Hematopoietic multipotent progenitor cell treated with erythropoietin and hydrocortisone succinate and interleukin-3 and kit ligand, for 15 days (in vitro differentiated cells): Measurements from ENCODE around the gene CACNA2D1.

ENCODE experiments used
- DNase-seq: peaks from one replicate; pipeline ENCODE4 v3.0.0-alpha.2; 2015; ENCODE audit warnings: low spot score

CACNA2D1 gene

DNA sequence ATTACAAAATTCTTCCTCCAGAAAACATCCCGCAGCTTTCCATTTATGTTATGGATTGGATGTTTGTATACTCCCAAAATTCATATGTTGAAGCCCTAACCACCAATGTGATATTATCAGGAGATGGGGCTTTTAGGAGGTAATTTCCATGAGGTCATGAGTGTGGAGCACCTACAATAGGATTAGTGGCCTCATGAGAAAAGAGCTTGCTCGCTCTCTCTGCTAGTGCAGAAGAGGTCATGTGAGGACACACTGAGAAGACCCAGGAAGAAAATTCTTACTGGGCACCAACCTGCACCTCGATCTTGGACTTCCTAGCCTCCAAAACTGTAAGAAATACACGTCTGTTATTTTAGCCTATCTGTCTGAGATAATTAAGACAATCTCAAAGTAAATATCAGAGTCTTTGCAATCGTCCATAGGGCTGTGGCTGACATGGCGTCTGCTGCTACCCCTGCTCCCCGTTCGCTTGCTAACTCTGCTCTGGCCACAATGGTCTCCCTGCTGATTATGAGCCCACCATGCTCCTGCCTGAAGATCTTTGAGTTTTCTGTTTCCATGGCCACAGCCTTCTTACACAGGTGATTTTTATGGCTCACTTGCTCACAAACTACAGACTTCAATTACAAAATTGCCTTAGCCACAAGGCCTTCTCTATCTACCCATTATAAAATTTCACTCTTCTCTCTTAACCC is 333.3 kb downstream of the CACNA2D1 start:
- DNase-seq = no peak

DNA sequence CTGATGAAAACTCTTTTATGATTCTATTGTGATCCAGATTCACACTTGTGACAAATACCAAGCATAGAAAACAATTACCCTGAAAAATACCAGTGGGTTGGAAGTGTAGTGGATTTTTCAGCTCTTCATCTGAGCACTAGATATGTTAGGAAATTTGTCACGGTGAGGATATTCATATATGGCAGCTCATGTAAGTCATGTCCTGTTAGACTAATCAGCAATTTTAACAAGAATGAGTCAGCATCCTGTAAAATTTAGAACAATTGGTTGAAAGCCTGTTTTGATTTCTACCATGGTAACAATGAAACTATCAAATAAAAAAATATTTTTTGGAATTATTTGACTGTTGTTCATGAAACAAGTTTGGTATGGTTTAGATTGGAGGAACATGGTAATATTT is 334.3 kb downstream of the CACNA2D1 start:
- no peak for DNase-seq

- DNase-seq = no peak
Measured at GRCh38 chr7:82106201-82106600, 337.4 kb downstream of the CACNA2D1 start.

DNA sequence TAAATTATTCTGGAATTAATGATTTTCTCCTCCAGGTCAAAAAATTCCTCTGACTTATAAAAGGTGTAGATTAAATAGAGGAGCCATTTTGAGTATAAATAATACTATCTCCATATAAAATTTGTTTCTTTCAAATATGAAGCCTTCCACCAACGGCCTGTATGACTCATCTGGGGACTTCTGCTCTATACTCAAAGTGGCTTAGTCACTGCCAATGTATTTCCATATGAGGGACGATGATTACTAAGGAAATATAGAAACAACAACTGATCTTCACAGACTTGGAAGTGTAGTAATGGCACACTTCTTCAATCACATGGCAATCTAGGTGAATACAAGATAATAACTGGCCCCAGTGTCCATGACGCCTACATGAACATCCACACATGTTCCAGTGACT is 338.1 kb downstream of the CACNA2D1 start:
- DNase-seq = no peak

- no peak for DNase-seq
Measured at GRCh38 chr7:82098414-82098813, 345.2 kb downstream of the CACNA2D1 start.

DNA sequence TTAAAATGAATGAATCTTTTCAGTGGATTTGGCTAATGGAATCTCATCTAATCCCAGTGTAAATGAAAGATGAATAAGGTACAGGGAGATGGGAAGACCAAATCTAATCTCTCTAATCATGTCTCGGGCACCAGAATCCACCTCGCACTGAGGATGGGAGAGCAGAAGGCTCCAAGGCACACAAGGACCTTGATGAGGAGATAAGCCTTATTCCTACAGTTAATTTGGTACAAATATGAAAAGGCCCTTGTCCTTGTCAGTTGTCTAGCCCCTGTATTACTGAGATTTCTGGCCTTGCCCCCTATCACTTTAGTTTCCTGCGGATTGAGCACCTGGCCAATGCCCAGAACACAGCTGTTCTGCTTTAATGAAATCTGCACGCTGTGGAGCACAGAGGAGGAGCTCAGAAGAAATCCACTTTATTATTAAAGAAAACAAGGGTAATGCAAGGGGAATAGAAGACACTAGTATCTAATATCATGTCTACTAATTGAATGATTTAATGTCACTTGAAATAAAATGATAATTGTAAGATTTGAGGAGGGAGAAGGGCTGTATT is 352.4 kb downstream of the CACNA2D1 start:
- DNase-seq = no peak

DNA sequence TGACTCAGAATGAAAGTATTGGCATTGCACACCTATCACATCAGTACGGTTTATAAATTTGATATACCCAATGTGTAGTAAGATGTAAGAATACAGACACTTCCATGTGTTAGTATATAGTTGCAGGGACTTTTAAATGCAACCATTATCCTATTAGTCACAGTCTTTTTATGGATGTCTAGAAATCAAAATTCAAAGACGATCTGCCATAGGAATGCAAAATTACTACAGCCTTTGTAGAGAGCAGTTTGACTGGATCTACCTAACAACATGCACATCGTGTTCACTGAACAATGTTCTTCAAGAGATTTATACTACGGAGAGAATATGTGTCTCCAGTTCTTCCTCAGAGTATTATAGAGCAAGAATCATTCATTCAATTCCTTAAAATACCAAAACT is 356.5 kb downstream of the CACNA2D1 start:
- DNase-seq = no peak

GRCh38 chr7:82085116-82085515 is 358.5 kb downstream of the CACNA2D1 start:
- DNase-seq = no peak

DNA sequence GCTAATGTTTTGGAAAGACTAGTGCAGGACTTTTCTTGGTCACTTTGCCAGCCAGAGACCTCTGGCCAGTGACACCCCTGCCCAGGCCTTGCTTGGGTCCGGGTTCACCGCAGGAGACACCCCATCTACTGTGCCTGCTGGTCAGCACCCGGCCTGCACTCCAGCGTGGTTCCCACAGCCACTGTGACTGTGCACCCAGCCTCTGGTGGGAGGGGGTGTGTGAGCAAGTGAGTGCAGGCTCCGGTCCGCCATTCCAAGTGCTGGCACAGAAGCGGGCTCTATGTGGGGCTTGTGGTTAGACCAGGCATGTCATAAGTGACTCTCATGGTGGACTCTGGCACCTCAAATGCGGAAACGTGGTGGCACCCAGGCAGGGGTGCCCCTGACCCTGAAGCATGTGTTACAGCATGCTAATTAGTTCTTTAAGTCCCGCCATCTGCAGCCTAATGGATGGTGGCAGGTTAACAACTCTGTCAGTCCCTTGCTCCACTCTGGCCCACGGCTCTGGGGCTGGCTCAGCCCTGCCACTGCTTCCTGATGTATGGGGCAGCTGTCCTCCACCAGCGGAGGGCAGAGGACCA is 361.8 kb downstream of the CACNA2D1 start:
- DNase-seq = no peak

- DNase-seq = no peak
Measured at GRCh38 chr7:82080254-82080927, 363.2 kb downstream of the CACNA2D1 start.

- DNase-seq = no peak
Measured at GRCh38 chr7:82079527-82079926, 364.1 kb downstream of the CACNA2D1 start.

GRCh38 chr7:82078807-82079206 is 364.8 kb downstream of the CACNA2D1 start:
- no peak for DNase-seq

- DNase-seq = no peak
Measured at GRCh38 chr7:82071468-82071867, 372.1 kb downstream of the CACNA2D1 start.

- no peak for DNase-seq
Measured at GRCh38 chr7:82067628-82068264, 375.8 kb downstream of the CACNA2D1 start.

- no peak for DNase-seq
Measured at GRCh38 chr7:82057476-82057875, 386.1 kb downstream of the CACNA2D1 start.

- DNase-seq = no peak
Measured at GRCh38 chr7:82056282-82056681, 387.3 kb downstream of the CACNA2D1 start.

DNA sequence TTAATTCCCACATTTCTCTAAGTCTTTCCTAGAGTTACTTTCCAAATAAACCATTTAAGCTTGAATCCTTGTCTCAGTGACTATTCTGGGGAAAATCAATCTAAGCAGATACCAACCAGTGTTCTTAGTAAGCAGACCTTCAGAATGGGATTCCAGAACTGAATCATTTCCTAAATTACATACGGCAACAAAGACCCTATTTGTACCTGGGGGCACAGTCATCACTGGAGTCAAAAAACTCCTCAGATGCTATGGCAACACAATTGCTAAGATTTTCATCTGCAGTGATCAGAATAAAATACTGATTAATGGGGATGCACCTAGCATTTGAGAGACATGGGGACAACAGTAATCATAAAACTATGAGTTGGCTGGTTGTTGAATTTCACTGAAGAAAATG is 389.0 kb downstream of the CACNA2D1 start:
- no peak for DNase-seq

DNA sequence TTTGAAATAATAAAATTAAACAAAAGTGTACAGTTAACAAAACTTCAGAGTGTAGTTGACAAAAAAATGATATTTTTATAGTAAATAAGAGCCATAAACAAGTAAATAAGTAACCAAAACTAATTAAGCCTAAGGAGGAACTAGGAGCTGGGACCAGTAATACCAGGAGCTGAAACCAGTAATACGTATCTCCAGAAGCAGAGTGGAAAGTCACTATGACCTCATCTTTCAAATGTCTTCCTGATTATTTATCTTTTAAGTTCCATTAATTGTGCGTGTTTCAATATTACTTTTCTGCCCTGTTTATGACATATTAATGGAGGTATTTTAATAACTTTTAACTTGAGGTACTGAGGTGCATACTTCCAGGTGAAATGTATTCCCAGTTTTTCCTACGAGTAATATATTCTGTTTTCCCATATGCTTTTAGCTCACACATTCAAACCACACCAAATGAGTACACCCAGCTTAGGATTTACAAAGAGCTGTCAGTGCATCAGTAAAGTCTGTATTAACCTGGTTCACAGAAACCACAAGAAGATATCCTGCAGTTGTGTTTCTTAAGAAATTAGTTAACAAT is 390.0 kb downstream of the CACNA2D1 start:
- no peak for DNase-seq

DNA sequence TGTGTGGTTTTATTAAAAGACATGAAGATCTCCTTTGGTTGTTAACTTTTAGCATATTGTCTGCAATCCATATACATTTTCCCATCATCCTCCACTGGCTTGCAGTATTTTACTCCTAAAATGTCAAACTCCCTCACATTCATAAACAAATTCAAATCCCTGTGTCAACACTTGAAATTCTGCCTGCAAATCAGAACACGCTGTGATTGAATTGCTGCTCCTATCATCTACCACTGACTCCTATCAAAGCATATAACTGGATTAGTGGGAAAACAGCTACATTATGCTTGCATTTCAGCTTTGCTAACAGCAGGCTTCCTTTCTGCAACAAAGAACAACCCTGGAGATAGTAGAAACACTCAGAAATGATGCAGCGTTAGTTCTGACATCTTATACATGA is 392.0 kb downstream of the CACNA2D1 start:
- no peak for DNase-seq

DNA sequence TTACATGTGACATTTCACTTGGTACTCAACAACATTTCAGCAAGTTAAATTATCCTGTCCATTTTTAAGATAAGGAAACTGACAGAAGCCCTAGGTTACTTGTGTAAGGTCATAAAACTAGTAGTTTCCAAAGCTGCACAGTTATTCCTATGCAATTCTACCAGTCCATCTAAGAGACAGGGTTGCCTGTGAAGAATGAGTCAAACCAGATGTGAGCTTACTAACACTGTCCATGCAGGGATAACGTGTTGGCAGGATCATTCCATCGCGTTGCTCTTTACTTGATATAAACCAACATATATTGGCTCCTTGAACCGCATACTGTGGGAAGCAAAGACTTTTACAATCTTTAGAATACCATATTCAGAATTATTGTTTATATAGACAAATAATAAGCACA is 392.8 kb downstream of the CACNA2D1 start:
- no peak for DNase-seq

DNA sequence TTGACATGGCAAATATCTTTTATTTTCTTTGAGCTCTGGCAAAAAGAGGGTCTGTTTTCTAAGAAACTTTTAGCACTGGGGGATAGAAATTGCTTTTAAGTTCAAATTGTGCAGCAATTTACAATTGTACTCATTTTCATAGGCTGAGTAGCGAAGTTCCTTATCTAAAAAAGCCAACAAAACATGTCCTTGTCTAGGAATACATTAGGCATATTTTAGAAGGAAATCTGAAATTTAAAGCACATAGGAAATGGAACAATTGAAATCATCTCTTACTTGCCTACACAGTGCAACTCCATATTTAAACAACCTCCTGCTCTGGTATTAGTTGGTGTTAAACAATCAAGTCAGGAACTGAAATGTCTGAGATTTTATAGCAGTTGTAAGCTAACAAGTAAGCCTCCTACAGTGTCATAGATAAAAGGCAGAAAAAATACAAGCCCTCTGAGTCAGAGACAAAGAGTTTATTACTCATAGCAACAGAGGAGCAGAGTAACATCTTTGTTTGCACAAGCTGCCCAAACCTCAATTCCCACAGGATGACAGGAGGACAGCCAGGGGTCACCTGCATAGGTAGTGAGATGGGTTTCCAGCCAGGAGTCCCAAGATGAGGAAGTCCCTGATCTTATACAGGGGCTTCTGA is 393.6 kb downstream of the CACNA2D1 start:
- DNase-seq = no peak

- no peak for DNase-seq
Measured at GRCh38 chr7:82049442-82049841, 394.1 kb downstream of the CACNA2D1 start.
